Hepatocyte (in vitro differentiated cells): Measurements from ENCODE around the gene XYLB. TPM values are rescaled to one million over a fixed set of nuclear protein-coding genes. Genes with fewer than 3 reads are reported as not detected.
A peak's percentile ranks its signal among the peaks of the same experiment; 100 is the strongest.

Experiments
- DNase-seq: peaks from one replicate; pipeline ENCODE4 v3.0.0-alpha.2; 2016; ENCODE audit warnings: low spot score
- H2AFZ ChIP-seq: fragments of 200-600 bp; sonication (generic); 2 replicates; pipeline ENCODE4 v1.6.0; 2016; ENCODE audit warnings: antibody characterized with exemption, mild to moderate bottlenecking
- H3K27ac ChIP-seq: fragments of 200-600 bp; sonication (generic); 2 replicates; pipeline ENCODE4 v1.5.1; 2016; ENCODE audit warnings: mild to moderate bottlenecking
- H3K27me3 ChIP-seq: fragments of 200-600 bp; sonication (generic); 2 replicates; pipeline ENCODE4 v1.6.1; 2016
- H3K36me3 ChIP-seq: fragments of 200-600 bp; sonication (generic); replicated peaks from 2 replicates; pipeline ENCODE4 v1.5.1; 2016; ENCODE audit warnings: low read depth; ENCODE audit not compliant: insufficient read depth
- H3K4me1 ChIP-seq: fragments of 200-600 bp; sonication (generic); 2 replicates; pipeline ENCODE4 v1.5.1; 2016; ENCODE audit warnings: mild to moderate bottlenecking, moderate library complexity; ENCODE audit not compliant: insufficient read depth
- H3K4me2 ChIP-seq: fragments of 200-600 bp; sonication (generic); 2 replicates; pipeline ENCODE4 v1.6.0; 2016
- H3K4me3 ChIP-seq: fragments of 200-600 bp; sonication (generic); 2 replicates; pipeline ENCODE4 v1.5.1; 2016; ENCODE audit warnings: mild to moderate bottlenecking
- H3K79me2 ChIP-seq: fragments of 200-600 bp; sonication (generic); 2 replicates; pipeline ENCODE4 v1.6.0; 2017; ENCODE audit warnings: mild to moderate bottlenecking
- H3K9me2 ChIP-seq: fragments of 200-600 bp; sonication (generic); replicated peaks from 2 replicates; pipeline ENCODE4 v1.6.0; 2017; ENCODE audit warnings: mild to moderate bottlenecking; ENCODE audit not compliant: insufficient read depth
- H3K9me3 ChIP-seq: fragments of 200-600 bp; sonication (generic); 2 replicates; pipeline ENCODE4 v1.5.1; 2016; ENCODE audit warnings: low read depth, mild to moderate bottlenecking
- H4K20me1 ChIP-seq: fragments of 200-600 bp; sonication (generic); 2 replicates; pipeline ENCODE4 v1.6.0; 2016; ENCODE audit warnings: mild to moderate bottlenecking; ENCODE audit not compliant: insufficient read depth, poor library complexity, severe bottlenecking
- EZH2 ChIP-seq: fragments of 200-600 bp; sonication (generic); IDR thresholded peaks from 2 replicates; pipeline ENCODE4 v1.6.1; 2016; ENCODE audit warnings: antibody characterized with exemption, mild to moderate bottlenecking, borderline replicate concordance
- EZH2phosphoT487 ChIP-seq: fragments of 200-600 bp; sonication (generic); IDR thresholded peaks from one replicate; pipeline ENCODE4 v1.6.1; 2018; ENCODE audit warnings: antibody characterized with exemption, mild to moderate bottlenecking, low read depth, moderate library complexity; ENCODE audit not compliant: unreplicated experiment, severe bottlenecking
- WGBS: methylation state at CpG from one replicate; pipeline ENCODE4 v1.1.6; 2016; ENCODE audit warnings: low lambda C conversion rate; ENCODE audit errors: missing lambda C conversion rate; 5-methylcytosine and 5-hydroxymethylcytosine counted together
- polyA plus RNA-seq: library from polyadenylated mRNA; unstranded; fragments of >200 nt; fragmentation: Nextera tagmentation; extraction: Ambion mirVana; gene quantifications from 2 replicates; pipeline ENCODE4 v1.2.1, GENCODE V29; 2016
- total RNA-seq: library from RNA; depleted of rRNA; stranded (reverse); fragments of >200 nt; gene quantifications from 2 replicates; pipeline ENCODE4 v1.2.3, GENCODE V29; 2014
- TF ChIP-seq, protein P1 (sequence below): fragments of 200-600 bp; sonication (generic); IDR thresholded peaks from 2 replicates; pipeline ENCODE4 v1.5.1; 2016; ENCODE audit warnings: antibody characterized with exemption, mild to moderate bottlenecking; ENCODE audit not compliant: poor library complexity

XYLB gene
- total and polyA plus RNA-seq, 2 experiments from 2014 or later = 8.2 to 12.5 TPM

DNA sequence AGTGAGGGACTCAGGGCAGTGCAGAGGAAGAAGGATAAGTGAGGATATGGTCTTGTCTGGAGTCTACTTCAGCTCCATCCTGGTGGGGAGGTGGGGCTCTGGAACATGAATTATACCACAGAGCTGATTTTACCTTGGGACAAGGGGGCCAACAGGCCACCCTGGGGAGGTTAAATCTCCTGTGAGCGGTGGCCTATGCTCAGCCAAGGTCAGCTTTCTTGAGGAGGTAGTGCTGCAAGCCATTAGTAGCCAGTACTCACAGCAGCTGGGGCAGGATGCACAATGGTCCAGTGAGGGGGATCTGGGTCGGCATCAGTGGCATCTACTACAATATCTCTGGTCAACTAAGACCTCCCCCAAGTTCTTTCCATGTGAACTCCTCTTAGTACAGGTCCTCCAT is 49.7 kb downstream of the XYLB start:
- Histone ChIP-seq H3K4me2 (no peak overlapping the region), H3K27me3 (no peaks in the 10 kb centered on the region), H3K4me1 (no peaks in the 10 kb centered on the region), H3K36me3 (peaks cover 3% of the 10 kb centered on the region), H3K27ac (no peak overlapping the region), H2AFZ (no peak overlapping the region), H3K9me2 (no peaks in the 10 kb centered on the region), H4K20me1 (no peaks in the 10 kb centered on the region), H3K79me2 (no peaks in the 10 kb centered on the region), H3K9me3 (no peaks in the 10 kb centered on the region), H3K4me3 (no peak overlapping the region)
- WGBS = 97% methylated on average over 2 of the region's 2 CpGs
- TF ChIP-seq, protein P1, sequence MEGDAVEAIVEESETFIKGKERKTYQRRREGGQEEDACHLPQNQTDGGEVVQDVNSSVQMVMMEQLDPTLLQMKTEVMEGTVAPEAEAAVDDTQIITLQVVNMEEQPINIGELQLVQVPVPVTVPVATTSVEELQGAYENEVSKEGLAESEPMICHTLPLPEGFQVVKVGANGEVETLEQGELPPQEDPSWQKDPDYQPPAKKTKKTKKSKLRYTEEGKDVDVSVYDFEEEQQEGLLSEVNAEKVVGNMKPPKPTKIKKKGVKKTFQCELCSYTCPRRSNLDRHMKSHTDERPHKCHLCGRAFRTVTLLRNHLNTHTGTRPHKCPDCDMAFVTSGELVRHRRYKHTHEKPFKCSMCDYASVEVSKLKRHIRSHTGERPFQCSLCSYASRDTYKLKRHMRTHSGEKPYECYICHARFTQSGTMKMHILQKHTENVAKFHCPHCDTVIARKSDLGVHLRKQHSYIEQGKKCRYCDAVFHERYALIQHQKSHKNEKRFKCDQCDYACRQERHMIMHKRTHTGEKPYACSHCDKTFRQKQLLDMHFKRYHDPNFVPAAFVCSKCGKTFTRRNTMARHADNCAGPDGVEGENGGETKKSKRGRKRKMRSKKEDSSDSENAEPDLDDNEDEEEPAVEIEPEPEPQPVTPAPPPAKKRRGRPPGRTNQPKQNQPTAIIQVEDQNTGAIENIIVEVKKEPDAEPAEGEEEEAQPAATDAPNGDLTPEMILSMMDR = no peak
- no peak for TF ChIP-seq EZH2
- DNase-seq = no peak

GRCh38 chr3:38396861-38397260 is 50.3 kb downstream of the XYLB start:
- H3K27me3 ChIP-seq = no peaks in the 10 kb centered on the region
- no peaks in the 10 kb centered on the region for H3K4me1 ChIP-seq
- H2AFZ ChIP-seq = no peak overlapping the region
- TF ChIP-seq EZH2phosphoT487 = no peak
- TF ChIP-seq EZH2 = no peak
- TF ChIP-seq, protein P1 = no peak
- H3K79me2 ChIP-seq = no peaks in the 10 kb centered on the region
- no peak overlapping the region for H3K4me2 ChIP-seq
- H4K20me1 ChIP-seq = no peaks in the 10 kb centered on the region
- H3K9me2 ChIP-seq = no peaks in the 10 kb centered on the region
- no peak overlapping the region for H3K27ac ChIP-seq
- no peak overlapping the region for H3K4me3 ChIP-seq
- H3K9me3 ChIP-seq = no peaks in the 10 kb centered on the region
- DNase-seq = no peak
- H3K36me3 ChIP-seq = peaks cover 3% of the 10 kb centered on the region
- 90% methylated on average over 5 of the region's 5 CpGs for WGBS

DNA sequence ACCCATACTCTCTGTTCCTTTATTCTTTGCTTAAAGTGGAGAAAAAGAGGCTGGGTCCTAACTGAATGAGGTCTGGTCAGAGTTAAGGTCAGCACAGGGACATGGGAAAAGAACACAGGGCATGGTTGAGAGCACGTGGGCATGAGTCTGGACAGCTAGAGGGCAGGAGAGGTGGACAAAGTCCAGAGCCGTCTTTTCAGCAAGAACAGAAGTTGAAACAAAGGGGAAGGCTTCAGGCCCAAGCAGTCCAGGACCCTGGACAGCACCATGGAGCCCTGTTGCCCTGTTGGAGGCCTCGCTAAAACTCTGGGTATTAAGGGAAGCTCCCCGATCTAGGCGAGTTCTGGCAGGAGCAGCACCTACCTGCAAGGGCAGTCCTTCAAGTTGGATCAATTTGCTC is 50.7 kb downstream of the XYLB start:
- no peak overlapping the region for H3K4me3 ChIP-seq
- H3K4me2 ChIP-seq = no peak overlapping the region
- TF ChIP-seq EZH2 = no peak
- TF ChIP-seq EZH2phosphoT487 = no peak
- TF ChIP-seq, protein P1 = no peak
- H3K9me3 ChIP-seq = no peaks in the 10 kb centered on the region
- H3K27me3 ChIP-seq = no peaks in the 10 kb centered on the region
- 21% methylated on average over 5 of the region's 5 CpGs for WGBS
- H3K79me2 ChIP-seq = no peaks in the 10 kb centered on the region
- H3K9me2 ChIP-seq = no peaks in the 10 kb centered on the region
- DNase-seq = peak; percentile 81
- H3K4me1 ChIP-seq = no peaks in the 10 kb centered on the region
- H2AFZ ChIP-seq = no peak overlapping the region
- H3K27ac ChIP-seq = no peak overlapping the region
- peaks cover 3% of the 10 kb centered on the region for H3K36me3 ChIP-seq
- H4K20me1 ChIP-seq = no peaks in the 10 kb centered on the region
